Measurements from ENCODE around the gene VMO1. TPM values are rescaled to one million over a fixed set of nuclear protein-coding genes. Genes with fewer than 3 reads are reported as not detected.

The VMO1 gene
- total RNA-seq = 1.8 TPM in 1 of 2 replicates, not detected in the other

DNA sequence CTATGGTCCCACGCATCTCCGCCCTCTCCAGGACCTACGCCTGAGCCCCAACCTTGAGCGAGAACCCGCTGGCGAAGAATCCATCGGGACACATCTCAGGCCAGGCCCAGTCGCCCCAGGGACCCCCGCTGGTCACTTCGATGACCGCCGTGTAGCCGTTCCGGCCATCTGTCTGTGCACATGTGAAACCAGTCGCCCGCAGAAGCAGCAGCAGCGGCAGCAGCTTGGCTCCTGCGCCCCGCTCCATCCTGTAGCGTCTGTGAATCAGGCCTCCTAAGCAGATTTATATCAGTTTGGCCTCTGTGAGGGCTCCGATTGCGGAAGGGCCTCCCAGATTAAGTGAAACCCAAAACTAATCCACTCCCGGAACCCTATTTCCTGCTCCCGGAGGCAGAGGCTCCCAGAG is at the start of gene VMO1:
TSS of gene VMO1 (minus strand) at position 259 of the 406 bp plus-strand sequence. CDS start at position 247, 12 bp downstream.

GRCh38 chr17:4833178-4833940 is 47.2 kb upstream of the VMO1 start, which contains the start of gene MINK1:
TSS of gene MINK1 (plus strand) at chr17:4833340. CDS start at chr17:4833584, 244 bp downstream.

GRCh38 chr17:4806777-4807604 is 20.8 kb upstream of the VMO1 start, which contains the start of gene PLD2:
TSS of gene PLD2 (plus strand) at chr17:4807152. CDS start at chr17:4807773, 621 bp downstream.

GRCh38 chr17:4802228-4802627 is 16.1 kb upstream of the VMO1 start, which contains the start of gene C17orf114:
TSS of gene C17orf114 (minus strand) at chr17:4802328.

GRCh38 chr17:4788807-4789700 is 2.9 kb upstream of the VMO1 start, which contains the start of gene GLTPD2:
TSS of gene GLTPD2 (plus strand) at chr17:4788964. CDS start at chr17:4789012, 48 bp downstream.

GRCh38 chr17:4771519-4772234 is 14.5 kb downstream of the VMO1 start, which contains the start of gene TM4SF5:
TSS of gene TM4SF5 (plus strand) at chr17:4771886. CDS start at chr17:4771923, 37 bp downstream.

GRCh38 chr17:4739122-4740024 is 46.8 kb downstream of the VMO1 start, which contains the start of the genes CXCL16 and ZMYND15:
TSS of gene CXCL16 (minus strand) at chr17:4739928. CDS start at chr17:4739339, 589 bp downstream.
TSS of gene ZMYND15 (plus strand) at chr17:4739833. CDS start at chr17:4740549, 716 bp downstream.

Other genes with a start within 250 kb of the VMO1 start
- gene MYBBP1A, start 231.0 kb downstream of the VMO1 start, total RNA-seq = 75.5 and 93.6 TPM in 2 replicates
- gene GGT6, start 225.8 kb downstream of the VMO1 start, total RNA-seq = not detected in 2 replicates
- not detected in 2 replicates for gene SMTNL2, start 201.8 kb downstream of the VMO1 start, total RNA-seq
- gene ALOX15, start 144.7 kb downstream of the VMO1 start, total RNA-seq = 0.44 TPM in 1 of 2 replicates, not detected in the other
- gene PELP1, start 82.2 kb downstream of the VMO1 start, total RNA-seq = 20.6 and 31.5 TPM in 2 replicates
- gene ARRB2, start 75.7 kb downstream of the VMO1 start, total RNA-seq = 3.9 and 5.0 TPM in 2 replicates
- 8.9 and 13.3 TPM in 2 replicates for gene MED11, start 54.9 kb downstream of the VMO1 start, total RNA-seq
- gene ZMYND15, start 46.5 kb downstream of the VMO1 start, total RNA-seq = 0.22 TPM in 1 of 2 replicates, not detected in the other
- 0.57 and 3.1 TPM in 2 replicates for gene CXCL16, start 46.4 kb downstream of the VMO1 start, total RNA-seq
- not detected in 2 replicates for gene TM4SF5, start 14.5 kb downstream of the VMO1 start, total RNA-seq
- gene GLTPD2, start 2.6 kb upstream of the VMO1 start, total RNA-seq = not detected in 2 replicates
- 112 and 162 TPM in 2 replicates for gene PSMB6, start 9.8 kb upstream of the VMO1 start, total RNA-seq
- gene PLD2, start 20.8 kb upstream of the VMO1 start, total RNA-seq = 16.0 and 18.3 TPM in 2 replicates
- 29.5 and 46.4 TPM in 2 replicates for gene MINK1, start 47.0 kb upstream of the VMO1 start, total RNA-seq
- gene C17orf107, start 113.2 kb upstream of the VMO1 start, total RNA-seq = 0.57 and 6.1 TPM in 2 replicates
- 0.14 and 0.44 TPM in 2 replicates for gene CHRNE, start 116.7 kb upstream of the VMO1 start, total RNA-seq
- under 0.01 TPM in 1 of 2 replicates, not detected in the other for gene GP1BA, start 145.9 kb upstream of the VMO1 start, total RNA-seq
- 49.5 and 75.6 TPM in 2 replicates for gene SLC25A11, start 153.7 kb upstream of the VMO1 start, total RNA-seq
- 21.2 and 51.8 TPM in 2 replicates for gene RNF167, start 153.9 kb upstream of the VMO1 start, total RNA-seq
- gene PFN1, start 162.2 kb upstream of the VMO1 start, total RNA-seq = 759 and 850 TPM in 2 replicates
- 2.4 and 5.3 TPM in 2 replicates for gene ENO3, start 164.8 kb upstream of the VMO1 start, total RNA-seq
- 28.9 and 66.1 TPM in 2 replicates for gene SPAG7, start 181.5 kb upstream of the VMO1 start, total RNA-seq
- gene CAMTA2, start 201.3 kb upstream of the VMO1 start, total RNA-seq = 15.3 and 19.3 TPM in 2 replicates
- gene INCA1, start 211.2 kb upstream of the VMO1 start, total RNA-seq = 0.22 and 0.43 TPM in 2 replicates
- 65.3 and 75.5 TPM in 2 replicates for gene KIF1C, start 211.6 kb upstream of the VMO1 start, total RNA-seq
- 0.14 TPM in 1 of 2 replicates, not detected in the other for gene SLC52A1, start 249.1 kb upstream of the VMO1 start, total RNA-seq

Measured in placental pericyte (primary cell).